ENCODE data around the gene EGFL6.

- TF ChIP-seq CTCF (IDR thresholded peaks at IDR 0.05 in 8 of 11, conservative IDR thresholded peaks at IDR 0.05 in 3 of 11) (no peak), POLR2AphosphoS5 (IDR thresholded peaks at IDR 0.05) (no peak), POLR2A (IDR thresholded peaks at IDR 0.05) (no peak)
These were observed 89.7 kb downstream of the EGFL6 start for GRCh38 chrX:13659063-13659462.

All from spleen (tissue), 7 donors.